DOHH2 (cell line): ENCODE results near the gene NFE2L1.
"Not testable (repeated sequence)": the region's sequence is repeated elsewhere in the genome, so short reads cannot be mapped to it uniquely, and the experiment has no call there.

Source experiments
- H3F3A ChIP-seq: fragments of 200-600 bp; sonication (generic), shearing (Covaris generic); 2 replicates; pipeline ENCODE4 v1.6.0; 2016; ENCODE audit warnings: antibody characterized with exemption, mild to moderate bottlenecking; ENCODE audit not compliant: control insufficient read depth, insufficient read depth
- H3K27ac ChIP-seq: fragments of 200-600 bp; sonication (generic); 2 replicates; pipeline ENCODE4 v1.5.1; 2014; ENCODE audit warnings: low read depth, mild to moderate bottlenecking, low read length, moderate library complexity
- H3K27me3 ChIP-seq: fragments of 200-600 bp; sonication (generic); 2 replicates; pipeline ENCODE4 v1.6.1; 2014; ENCODE audit warnings: mild to moderate bottlenecking, low read length, mixed read lengths; ENCODE audit not compliant: control insufficient read depth
- H3K36me3 ChIP-seq: fragments of 200-600 bp; sonication (generic); 2 replicates; pipeline ENCODE4 v1.6.1; 2014; ENCODE audit warnings: mild to moderate bottlenecking, low read length, moderate library complexity, mixed read lengths; ENCODE audit not compliant: control insufficient read depth
- H3K4me1 ChIP-seq: fragments of 200-600 bp; sonication (generic); 2 replicates; pipeline ENCODE4 v1.6.1; 2014; ENCODE audit warnings: mild to moderate bottlenecking, low read length, mixed read lengths; ENCODE audit not compliant: control insufficient read depth
- H3K4me2 ChIP-seq: fragments of 200-600 bp; sonication (generic); 2 replicates; pipeline ENCODE4 v1.6.0; 2014; ENCODE audit warnings: mild to moderate bottlenecking, low read length, moderate library complexity
- H3K4me3 ChIP-seq: fragments of 200-600 bp; sonication (generic); 2 replicates; pipeline ENCODE4 v1.5.1; 2014; ENCODE audit warnings: mild to moderate bottlenecking, low read length, mixed read lengths
- H3K79me2 ChIP-seq: fragments of 200-600 bp; sonication (generic); 2 replicates; pipeline ENCODE4 v1.6.1; 2014; ENCODE audit warnings: mild to moderate bottlenecking, low read length, mixed read lengths; ENCODE audit not compliant: control insufficient read depth
- H3K9me2 ChIP-seq: fragments of 200-600 bp; sonication (generic); replicated peaks from 2 replicates; pipeline ENCODE4 v1.6.1; 2014; ENCODE audit warnings: mild to moderate bottlenecking, low read length, mixed read lengths; ENCODE audit not compliant: control insufficient read depth
- H3K9me3 ChIP-seq: fragments of 200-600 bp; sonication (generic); 2 replicates; pipeline ENCODE4 v1.6.1; 2014; ENCODE audit warnings: antibody characterized with exemption, low read length, mixed read lengths; ENCODE audit not compliant: control insufficient read depth, insufficient read depth
- H4K20me1 ChIP-seq: fragments of 200-600 bp; sonication (generic); 2 replicates; pipeline ENCODE4 v1.6.0; 2014; ENCODE audit warnings: low read depth, mild to moderate bottlenecking, antibody characterized with exemption, low read length, moderate library complexity; ENCODE audit not compliant: control insufficient read depth, insufficient read depth
- CTCF ChIP-seq: fragments of 200-600 bp; sonication (generic); IDR thresholded peaks from one replicate; pipeline ENCODE4 v1.5.1; 2014; ENCODE audit warnings: antibody characterized with exemption, mild to moderate bottlenecking, low read depth, low read length; ENCODE audit not compliant: poor library complexity, severe bottlenecking
- EZH2phosphoT487 ChIP-seq: fragments of 200-600 bp; sonication (generic); IDR thresholded peaks from 2 replicates; pipeline ENCODE4 v1.6.1; 2017; ENCODE audit warnings: borderline replicate concordance, mild to moderate bottlenecking, antibody characterized with exemption, low read length, moderate library complexity, mixed read lengths

NFE2L1 gene

GRCh38 chr17:48047741-48048383 lies at the start of gene NFE2L1:
NFE2L1 (plus strand) TSS chr17:48048359; CDS start chr17:48051119, 2,760 bp downstream.
- H3K9me2 ChIP-seq, result no peaks in the 10 kb centered on the region
- peak within 1 kb of the TSS; percentile 84 for H3K4me3 ChIP-seq
- no peaks in the 10 kb centered on the region for H3F3A ChIP-seq
- peaks cover 56% of the 10 kb centered on the region for H3K4me1 ChIP-seq
- H3K36me3 ChIP-seq, result peaks cover 40% of the 10 kb centered on the region
- TF ChIP-seq CTCF, result no peak
- TF ChIP-seq EZH2phosphoT487, result no peak
- no peaks in the 10 kb centered on the region for H3K27me3 ChIP-seq
- peaks cover 6% of the 10 kb centered on the region; the same call in 1 of the 2 replicates for H4K20me1 ChIP-seq
- H3K9me3 ChIP-seq, result no peaks in the 10 kb centered on the region
- peak within 1 kb of the TSS; percentile 77 for H3K4me2 ChIP-seq
- peaks cover 69% of the 10 kb centered on the region for H3K79me2 ChIP-seq
- H3K27ac ChIP-seq, result peak within 1 kb of the TSS; percentile 76

- Histone ChIP-seq H3K79me2 (no peaks in the 10 kb centered on the region), H3K4me3 (no peak overlapping the region), H4K20me1 (no peaks in the 10 kb centered on the region), H3K4me1 (peaks cover 9% of the 10 kb centered on the region), H3F3A (no peaks in the 10 kb centered on the region), H3K4me2 (no peak overlapping the region), H3K36me3 (no peaks in the 10 kb centered on the region), H3K27ac (no peak overlapping the region), H3K9me3 (no peaks in the 10 kb centered on the region), H3K9me2 (no peaks in the 10 kb centered on the region), H3K27me3 (peaks cover 33% of the 10 kb centered on the region)
- TF ChIP-seq EZH2phosphoT487 (no peak), CTCF (no peak)
These were observed 48.6 kb upstream of the NFE2L1 start for GRCh38 chr17:47999582-47999981.

- Histone ChIP-seq H3K4me1 (peaks cover 15% of the 10 kb centered on the region), H4K20me1 (no peaks in the 10 kb centered on the region), H3K27me3 (peaks cover 37% of the 10 kb centered on the region), H3K4me3 (no peak overlapping the region), H3K79me2 (no peaks in the 10 kb centered on the region), H3K9me2 (no peaks in the 10 kb centered on the region), H3K4me2 (no peak overlapping the region), H3K27ac (no peak overlapping the region), H3K9me3 (no peaks in the 10 kb centered on the region), H3F3A (no peaks in the 10 kb centered on the region), H3K36me3 (no peaks in the 10 kb centered on the region)
- no peak for TF ChIP-seq CTCF
- TF ChIP-seq EZH2phosphoT487, result no peak
These were observed 47.0 kb upstream of the NFE2L1 start for GRCh38 chr17:48001197-48001596.

GRCh38 chr17:48001657-48002056 lies 46.5 kb upstream of the NFE2L1 start:
- not testable (repeated sequence) for H3K4me2 ChIP-seq, H3F3A ChIP-seq, H3K9me2 ChIP-seq, H3K27ac ChIP-seq, H3K9me3 ChIP-seq, H3K36me3 ChIP-seq, H4K20me1 ChIP-seq, H3K4me3 ChIP-seq, H3K79me2 ChIP-seq
- H3K27me3 ChIP-seq, result peaks cover 37% of the 10 kb centered on the region
- peaks cover 15% of the 10 kb centered on the region for H3K4me1 ChIP-seq
